Liver (tissue), 9 donors: ENCODE measurements around the gene HARS1. TPM values are rescaled to one million over a fixed set of nuclear protein-coding genes. Genes with fewer than 3 reads are reported as not detected.

Experiments used
- DNase-seq: peaks from one replicate; pipeline ENCODE4 v3.0.0-alpha.2; 2017; ENCODE audit warnings: low spot score
- H3K27ac ChIP-seq, 2 donors: one replicate each; pipeline ENCODE4 v1.7.0; 2013; ENCODE audit warnings: inconsistent platforms in 2 of 2, low read length in 2 of 2, control low read depth in 1 of 2, low read depth in 1 of 2, mild to moderate bottlenecking in 1 of 2
- H3K27me3 ChIP-seq, 4 donors: one replicate each; pipeline versions ENCODE4 v1.6.1 to v1.7.0; 2013; ENCODE audit warnings: low read length in 3 of 4, inconsistent platforms in 1 of 4, mild to moderate bottlenecking in 1 of 4, moderate library complexity in 1 of 4; ENCODE audit not compliant: control insufficient read depth in 4 of 4, insufficient read depth in 4 of 4
- H3K36me3 ChIP-seq, 4 donors: one replicate each; pipeline versions ENCODE4 v1.6.1 to v1.7.0; 2013; ENCODE audit warnings: low read length in 3 of 4, mild to moderate bottlenecking in 3 of 4, low read depth in 1 of 4, moderate library complexity in 1 of 4; ENCODE audit not compliant: control insufficient read depth in 4 of 4, insufficient read depth in 3 of 4
- H3K4me1 ChIP-seq, 4 donors: one replicate each; pipeline versions ENCODE4 v1.6.1 to v1.7.0; 2013; ENCODE audit warnings: low read length in 3 of 4, mild to moderate bottlenecking in 3 of 4, moderate library complexity in 1 of 4; ENCODE audit not compliant: control insufficient read depth in 4 of 4, insufficient read depth in 4 of 4
- H3K4me3 ChIP-seq, 3 donors: one replicate each; pipeline versions ENCODE4 v1.6.1 to v1.7.0; 2013; ENCODE audit warnings: low read length in 3 of 3, control low read depth in 1 of 3, low read depth in 1 of 3, mild to moderate bottlenecking in 1 of 3
- H3K9ac ChIP-seq, 2 donors: one replicate each; pipeline ENCODE4 v1.7.0; 2013; ENCODE audit warnings: low read length in 2 of 2, mild to moderate bottlenecking in 2 of 2, moderate library complexity in 2 of 2, control low read depth in 1 of 2, low read depth in 1 of 2
- H3K9me3 ChIP-seq, 4 donors: one replicate each; pipeline versions ENCODE4 v1.6.1 to v1.7.0; 2013; ENCODE audit warnings: low read length in 3 of 4; ENCODE audit not compliant: control insufficient read depth in 4 of 4
- ATF3 ChIP-seq: IDR thresholded peaks from 2 replicates; pipeline ENCODE4 v1.6.1; 2016; ENCODE audit warnings: antibody characterized with exemption
- CTCF ChIP-seq: fragments of 150-350 bp; IDR thresholded peaks from 2 replicates; pipeline ENCODE4 v1.5.1; 2017; ENCODE audit warnings: improper control_type of control experiment, low read depth, low read length; ENCODE audit not compliant: missing input control
- EGR1 ChIP-seq, 2 donors: IDR thresholded peaks; 2 replicates each; pipeline ENCODE4 v1.6.1; 2016 to 2018; ENCODE audit warnings: antibody characterized with exemption in 2 of 2, low read depth in 2 of 2
- FOXA1 ChIP-seq: IDR thresholded peaks from 2 replicates; pipeline ENCODE4 v1.6.1; 2016; ENCODE audit warnings: antibody characterized with exemption
- FOXA2 ChIP-seq: IDR thresholded peaks from 2 replicates; pipeline ENCODE4 v1.6.1; 2016; ENCODE audit warnings: antibody characterized with exemption
- GABPA ChIP-seq, 2 donors: IDR thresholded peaks in 1 of 2; conservative IDR thresholded peaks in 1 of 2; 2 replicates each; pipeline ENCODE4 v1.6.1; 2016; ENCODE audit warnings: antibody characterized with exemption in 2 of 2, mild to moderate bottlenecking in 1 of 2, moderate library complexity in 1 of 2
- HNF4A ChIP-seq, 2 donors: conservative IDR thresholded peaks; 2 replicates each; pipeline ENCODE4 v1.6.1; 2016; ENCODE audit warnings: antibody characterized with exemption in 2 of 2, mild to moderate bottlenecking in 2 of 2
- HNF4G ChIP-seq: IDR thresholded peaks from 2 replicates; pipeline ENCODE4 v1.6.1; 2016; ENCODE audit warnings: antibody characterized with exemption
- JUND ChIP-seq, 2 donors: IDR thresholded peaks; 2 replicates each; pipeline ENCODE4 v1.6.1; 2016; ENCODE audit warnings: antibody characterized with exemption in 2 of 2
- MAX ChIP-seq: IDR thresholded peaks from 2 replicates; pipeline ENCODE4 v1.6.1; 2016; ENCODE audit warnings: antibody characterized with exemption
- NR2F2 ChIP-seq: IDR thresholded peaks from 2 replicates; pipeline ENCODE4 v1.6.1; 2016; ENCODE audit warnings: antibody characterized with exemption
- RAD21 ChIP-seq, 2 donors: IDR thresholded peaks; 2 replicates each; pipeline ENCODE4 v1.6.1; 2016; ENCODE audit warnings: antibody characterized with exemption in 2 of 2, mild to moderate bottlenecking in 2 of 2
- REST ChIP-seq: IDR thresholded peaks from 2 replicates; pipeline ENCODE4 v1.6.1; 2016; ENCODE audit warnings: antibody characterized with exemption, mild to moderate bottlenecking
- RXRA ChIP-seq, 2 donors: IDR thresholded peaks; 2 replicates each; pipeline ENCODE4 v1.6.1; 2017 to 2018; ENCODE audit warnings: antibody characterized with exemption in 2 of 2, mild to moderate bottlenecking in 1 of 2
- SP1 ChIP-seq: IDR thresholded peaks from 2 replicates; pipeline ENCODE4 v1.6.1; 2018; ENCODE audit warnings: antibody characterized with exemption, mild to moderate bottlenecking
- TAF1 ChIP-seq: conservative IDR thresholded peaks from 2 replicates; pipeline ENCODE4 v1.6.1; 2016; ENCODE audit warnings: antibody characterized with exemption, mild to moderate bottlenecking
- YY1 ChIP-seq: IDR thresholded peaks from 2 replicates; pipeline ENCODE4 v1.6.1; 2016; ENCODE audit warnings: antibody characterized with exemption, mild to moderate bottlenecking
- ZBTB33 ChIP-seq: IDR thresholded peaks from 2 replicates; pipeline ENCODE4 v1.6.1; 2016; ENCODE audit warnings: antibody characterized with exemption
- WGBS: extraction: QIAGEN DNeasy Blood & Tissue Kit; methylation state at CpG from one replicate; pipeline ENCODE4 v1.1.7; 2013; 5-methylcytosine and 5-hydroxymethylcytosine counted together
- polyA plus RNA-seq, 2 donors: library from polyadenylated mRNA; stranded (reverse) in 1 of 2; unstranded in 1 of 2; fragments of 200-250 nt in 1 of 2; fragments of >200 nt in 1 of 2; fragmentation: Nextera tagmentation in 1 of 2; extraction: Ambion mirVana in 1 of 2; gene quantifications; one replicate each; pipeline versions ENCODE4 v1.2.1 to v1.2.3, GENCODE V29; 2013 to 2015
- total RNA-seq, 2 donors: library from RNA; depleted of rRNA; stranded (reverse); fragments of >200 nt; gene quantifications; one replicate each; pipeline ENCODE4 v1.2.3, GENCODE V29; 2014
- donor health status: healthy.
- donor health status: healthy.
- donor health status: healthy.
- donor health status: healthy.
- donor health status: healthy.

HARS1 gene
- total and polyA plus RNA-seq, 4 donors = 31.2 to 57.1 (median 37.3) TPM

GRCh38 chr5:140713562-140714094 is 22.5 kb upstream of the HARS1 start (continued):
- no peak for TF ChIP-seq TAF1
- no peak for TF ChIP-seq CTCF
- no peak for TF ChIP-seq HNF4G

- DNase-seq = no peak
- no peaks in the 10 kb centered on the region for H3K9me3 ChIP-seq
- WGBS = 93% methylated on average over 1 of the region's 1 CpG
- no peak overlapping the region for H3K4me3 ChIP-seq
- no peaks in the 10 kb centered on the region for H3K27me3 ChIP-seq
- H3K4me1 ChIP-seq = peaks cover 0 to 5% (median 2%) of the 10 kb centered on the region in 4 donors
- no peak overlapping the region for H3K27ac ChIP-seq
- peaks cover 0 to 2% (median 0%) of the 10 kb centered on the region in 4 donors for H3K36me3 ChIP-seq
- H3K9ac ChIP-seq = peak overlapping the region in 1 of 2 donors; percentile 74
- TF ChIP-seq RAD21 (IDR thresholded peaks at IDR 0.05) (no peak), FOXA2 (no peak), EGR1 (IDR thresholded peaks at IDR 0.05; ENCODE audit: low read depth in 2 of 2) (no peak), RXRA (IDR thresholded peaks at IDR 0.05) (no peak), TAF1 (no peak)
Observed at GRCh38 chr5:140711794-140712193, 20.6 kb upstream of the HARS1 start.

- peak overlapping the region; percentile 75 to 93 for H3K9ac ChIP-seq
- TF ChIP-seq EGR1 (IDR thresholded peaks at IDR 0.05; ENCODE audit: low read depth in 2 of 2) (peak; percentile 58 to 76), FOXA2 (no peak), GABPA (IDR thresholded peaks at IDR 0.05 in 1 of 2, conservative IDR thresholded peaks at IDR 0.05 in 1 of 2) (peak in 1 of 2 donors; percentile 25), TAF1 (no peak), CTCF (no peak), REST (peak; percentile 97), JUND (IDR thresholded peaks at IDR 0.05) (peak; percentile 92 to 96), NR2F2 (peak; percentile 27), MAX (peak; percentile 37), RXRA (IDR thresholded peaks at IDR 0.05) (peak; percentile 32 to 37), HNF4A (conservative IDR thresholded peaks at IDR 0.05) (peak; percentile 15 to 36), YY1 (peak; percentile 84), RAD21 (IDR thresholded peaks at IDR 0.05) (peak in 1 of 2 donors; percentile 46), FOXA1 (no peak), SP1 (peak; percentile 25), ATF3 (peak; percentile 100), HNF4G (no peak), ZBTB33 (no peak)
- H3K27ac ChIP-seq = peak overlapping the region; percentile 94 to 97
- H3K4me3 ChIP-seq = peak overlapping the region; percentile 43 to 83 (median 80)
- no peaks in the 10 kb centered on the region for H3K27me3 ChIP-seq
- peaks cover 1 to 6% (median 3%) of the 10 kb centered on the region in 4 donors for H3K36me3 ChIP-seq
- DNase-seq = peak; percentile 74
- peaks cover 0 to 5% (median 2%) of the 10 kb centered on the region in 4 donors for H3K4me1 ChIP-seq
- 2% methylated on average over 27 of the region's 27 CpGs for WGBS
- no peaks in the 10 kb centered on the region for H3K9me3 ChIP-seq
Observed at GRCh38 chr5:140710899-140711552, 19.9 kb upstream of the HARS1 start.
